HL-60 (cell line): ENCODE measurements around the gene TMEM239.

ENCODE experiments used
- DNase-seq, 2 experiments: peaks; one replicate each; pipeline ENCODE4 v3.0.0-alpha.2; 2010 to 2020; ENCODE audit warnings: low read depth in 1 of 2, low spot score in 1 of 2
- H3K27ac ChIP-seq: fragments of 250-450 bp; sonication (Bioruptor Pico); replicated peaks from 2 replicates; pipeline ENCODE4 v1.5.1; 2020; ENCODE audit warnings: mild to moderate bottlenecking, moderate library complexity
- H3K27me3 ChIP-seq: fragments of 250-450 bp; sonication (Bioruptor Pico); 2 replicates; pipeline ENCODE4 v1.5.1; 2021; ENCODE audit warnings: mild to moderate bottlenecking, moderate library complexity; ENCODE audit not compliant: insufficient read depth, poor library complexity, severe bottlenecking
- H3K4me3 ChIP-seq: replicated peaks from 2 replicates; pipeline ENCODE4 v1.5.1; 2011; ENCODE audit warnings: mild to moderate bottlenecking, control low read depth, low read length; ENCODE audit not compliant: insufficient read depth
- CTCF ChIP-seq: IDR thresholded peaks from one replicate; pipeline ENCODE4 v1.5.1; 2011; ENCODE audit warnings: low read length, control low read depth, inconsistent platforms; ENCODE audit not compliant: insufficient read depth
- GABPA ChIP-seq: IDR thresholded peaks from 2 replicates; pipeline ENCODE4 v1.6.1; 2012; ENCODE audit warnings: low read depth
- POLR2AphosphoS5 ChIP-seq: IDR thresholded peaks from 2 replicates; pipeline ENCODE4 v1.6.1; 2012; ENCODE audit warnings: low read depth
- REST ChIP-seq: IDR thresholded peaks from 2 replicates; pipeline ENCODE4 v1.6.1; 2012; ENCODE audit warnings: low read depth; ENCODE audit not compliant: insufficient replicate concordance
- SPI1 ChIP-seq: IDR thresholded peaks from 2 replicates; pipeline ENCODE4 v1.6.1; 2012; ENCODE audit warnings: low read depth, mild to moderate bottlenecking, borderline replicate concordance

TMEM239 gene

DNA sequence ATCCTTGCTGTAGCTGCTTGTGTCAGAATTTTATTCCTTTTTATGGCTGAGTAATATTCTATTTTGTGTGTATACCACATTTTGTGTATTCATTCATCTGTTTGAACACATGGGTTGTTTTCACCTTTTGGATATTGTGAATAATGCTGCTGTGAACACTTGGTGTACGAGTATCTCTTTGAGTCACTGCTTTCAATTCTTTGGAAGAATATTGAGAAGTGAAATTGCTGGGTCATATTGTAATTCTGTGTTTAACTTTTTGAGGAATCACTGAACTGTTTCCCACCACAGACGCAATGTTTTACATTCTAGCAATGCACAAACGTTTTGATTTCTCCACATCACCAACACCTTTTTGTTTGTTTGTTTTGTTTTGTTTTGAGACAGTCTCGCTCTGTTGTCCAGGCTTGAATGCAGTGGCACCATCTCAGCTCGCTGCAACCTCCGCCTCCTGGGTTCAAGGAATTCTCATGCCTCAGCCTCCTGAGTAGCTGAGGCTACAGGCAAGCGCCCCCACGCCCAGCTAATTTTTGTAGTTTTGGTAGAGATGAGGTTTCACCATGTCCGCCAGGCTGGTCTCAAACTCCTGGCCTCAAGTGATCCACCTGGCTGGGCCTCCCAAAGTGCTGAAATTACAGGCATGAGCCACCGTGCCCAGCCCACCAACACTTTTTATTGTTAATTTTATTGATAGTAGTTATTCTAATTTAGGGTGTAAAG lies 37.4 kb upstream of the TMEM239 start:
- no peak overlapping the region for H3K27ac ChIP-seq
- H3K4me3 ChIP-seq = no peak overlapping the region
- no peak for DNase-seq
- peaks cover 2% of the 10 kb centered on the region for H3K27me3 ChIP-seq
- TF ChIP-seq POLR2AphosphoS5 = no peak
- TF ChIP-seq GABPA = no peak
- no peak for TF ChIP-seq REST
- TF ChIP-seq CTCF = no peak
- TF ChIP-seq SPI1 = no peak

DNA sequence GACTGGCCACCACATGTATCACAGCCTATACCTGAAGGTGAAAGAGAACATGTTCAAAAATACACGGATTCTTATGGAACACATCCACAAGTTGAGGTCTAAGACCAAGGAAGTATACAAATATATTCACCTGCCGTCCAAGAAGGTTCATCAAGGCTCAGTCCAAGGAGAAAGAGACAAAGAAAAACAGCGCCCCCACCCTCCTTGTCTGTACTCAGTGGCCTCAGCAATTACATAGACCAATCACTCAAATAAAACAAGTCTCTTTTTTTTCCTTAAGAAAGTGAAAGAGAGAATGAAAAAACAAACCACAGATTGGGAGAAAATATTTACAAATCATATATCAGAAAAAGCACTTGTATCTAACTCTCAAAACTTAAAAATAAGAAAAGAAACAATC lies 35.2 kb upstream of the TMEM239 start:
- no peak for TF ChIP-seq GABPA
- no peak for TF ChIP-seq POLR2AphosphoS5
- no peak for TF ChIP-seq SPI1
- no peak for TF ChIP-seq REST
- TF ChIP-seq CTCF = no peak
- no peak overlapping the region for H3K27ac ChIP-seq
- peaks cover 2% of the 10 kb centered on the region for H3K27me3 ChIP-seq
- DNase-seq = no peak
- no peak overlapping the region for H3K4me3 ChIP-seq

GRCh38 chr20:2783908-2784566 lies 32.1 kb upstream of the TMEM239 start:
- peaks cover 2% of the 10 kb centered on the region for H3K27me3 ChIP-seq
- H3K27ac ChIP-seq = no peak overlapping the region
- no peak for TF ChIP-seq GABPA
- DNase-seq = no peak
- no peak overlapping the region for H3K4me3 ChIP-seq

- Histone ChIP-seq H3K4me3 (no peak overlapping the region), H3K27ac (no peak overlapping the region), H3K27me3 (peaks cover 4% of the 10 kb centered on the region)
- TF ChIP-seq GABPA (no peak), POLR2AphosphoS5 (no peak), SPI1 (no peak), CTCF (no peak), REST (no peak)
- no peak for DNase-seq
Observed at GRCh38 chr20:2793471-2793870, 22.7 kb upstream of the TMEM239 start.
